HL-60/S4 treated with phorbol 12-myristate 13-acetate at 8.2 ng/mL for 4 days and 3 days (cell line): Measurements from ENCODE around the gene CDH23.

Experiments
- in situ Hi-C: fragments of 300-500 bp; cut with MboI; formaldehyde crosslinking; loops from 2 replicates; pipeline ENCODE4 v1.15.0; 2022; ENCODE audit warnings: low sequenced_read_pairs

CDH23 gene

DNA sequence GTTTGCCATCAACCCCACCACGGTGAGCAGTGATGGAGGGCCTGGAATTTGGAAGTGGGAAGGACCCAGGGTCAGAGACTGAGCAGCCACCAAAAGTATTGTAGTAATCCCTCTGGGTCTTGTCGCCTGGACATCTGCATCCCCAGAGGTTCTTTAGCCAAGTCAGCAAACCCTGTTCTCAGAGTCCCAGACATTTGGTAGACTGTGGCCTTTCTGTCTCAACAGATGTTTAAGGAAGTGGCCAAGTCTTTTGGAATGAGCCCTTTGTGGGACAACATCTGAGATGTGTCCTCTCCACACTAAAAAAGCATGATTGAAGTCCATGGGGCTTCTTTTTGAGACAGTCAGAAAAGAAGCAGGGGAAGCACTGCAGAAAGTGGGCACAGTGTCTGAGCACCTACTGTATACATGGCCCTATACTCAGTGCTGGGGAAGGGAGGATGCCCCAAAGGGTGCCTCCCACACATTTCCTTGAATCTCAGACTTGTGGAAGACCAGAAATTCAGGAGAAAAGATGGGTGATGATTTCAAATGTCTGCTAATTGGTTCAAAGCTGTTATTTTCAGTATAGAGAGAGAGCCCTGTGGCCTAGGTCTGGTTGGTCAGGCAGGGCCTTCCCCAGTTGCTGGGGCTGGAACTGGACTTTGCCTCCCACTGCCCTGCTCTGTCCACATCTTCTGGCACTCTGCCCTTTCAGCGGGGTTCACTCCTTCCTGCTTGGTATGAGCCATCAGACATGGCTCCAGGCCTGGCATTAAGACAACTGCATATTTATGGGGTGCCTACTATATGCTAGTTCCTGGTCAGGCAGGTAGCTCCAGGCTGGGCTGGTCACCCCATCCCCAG is 403.1 kb downstream of the CDH23 start:
- in situ Hi-C loops: no loop called here

DNA sequence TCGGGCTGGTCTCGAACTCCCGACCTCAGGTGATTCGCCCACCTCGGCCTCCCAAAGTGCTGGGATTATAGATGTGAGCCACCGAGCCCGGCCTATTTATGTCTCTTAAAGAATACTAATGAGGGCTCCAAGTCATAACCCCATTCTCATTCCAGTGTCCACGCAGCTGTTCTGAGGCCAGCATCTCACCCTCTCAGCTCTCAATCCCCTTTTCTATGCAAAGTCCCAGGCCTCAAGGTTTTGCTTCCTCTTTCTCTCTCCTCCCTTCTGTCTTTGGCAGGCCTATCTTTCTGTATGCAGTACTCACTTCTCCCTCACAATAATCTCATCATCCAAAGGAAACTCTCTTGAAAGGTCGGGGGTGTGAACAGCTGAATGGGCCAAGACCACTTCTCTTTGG is 404.6 kb downstream of the CDH23 start:
- in situ Hi-C loops: no loop called here

DNA sequence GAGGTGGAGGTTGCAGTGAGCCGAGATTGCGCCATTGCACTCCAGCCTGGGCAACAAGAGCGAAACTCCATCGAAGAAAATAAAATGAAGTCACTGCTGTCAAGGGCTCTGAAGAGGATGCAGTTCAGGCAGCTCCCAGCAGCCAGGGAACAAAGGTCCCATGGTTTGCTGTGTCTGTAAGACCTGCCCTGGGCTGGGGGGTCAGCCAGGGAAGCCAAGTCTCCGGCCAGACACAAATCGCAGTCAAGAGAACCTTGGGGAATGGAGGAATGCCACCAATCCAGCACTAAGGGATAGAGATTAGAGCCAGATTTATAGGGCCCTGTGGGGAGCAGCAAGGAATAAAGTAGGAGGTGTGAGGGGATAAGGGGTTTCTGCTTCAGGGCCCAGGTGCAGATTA is 405.5 kb downstream of the CDH23 start:
- in situ Hi-C loops: no loop called here

DNA sequence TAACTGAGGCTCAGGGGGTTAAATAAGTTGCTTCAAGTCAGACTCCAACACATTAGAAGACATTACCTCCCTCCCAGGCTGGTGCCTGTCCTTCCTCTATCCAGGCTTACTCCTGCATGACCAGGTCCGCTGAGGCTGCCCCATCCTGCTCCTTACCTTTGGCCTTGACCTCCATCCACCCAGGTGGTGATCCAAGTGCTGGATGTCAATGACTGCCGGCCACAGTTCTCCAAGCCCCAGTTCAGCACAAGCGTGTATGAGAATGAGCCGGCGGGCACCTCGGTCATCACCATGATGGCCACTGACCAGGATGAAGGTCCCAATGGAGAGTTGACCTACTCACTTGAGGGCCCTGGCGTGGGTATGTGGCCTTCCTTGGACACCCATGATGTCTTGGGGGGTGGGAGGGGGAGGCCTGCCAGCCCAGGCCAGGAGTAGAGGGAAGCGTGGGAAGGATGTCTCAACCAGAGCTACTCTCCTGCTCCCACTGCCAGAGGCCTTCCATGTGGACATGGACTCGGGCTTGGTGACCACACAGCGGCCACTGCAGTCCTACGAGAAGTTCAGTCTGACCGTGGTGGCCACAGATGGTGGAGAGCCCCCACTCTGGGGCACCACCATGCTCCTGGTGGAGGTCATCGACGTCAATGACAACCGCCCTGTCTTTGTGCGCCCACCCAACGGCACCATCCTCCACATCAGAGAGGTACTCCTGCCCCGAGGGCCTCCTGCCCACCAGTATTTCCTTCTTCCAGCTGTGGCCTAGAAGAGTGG is 406.2 kb downstream of the CDH23 start:
- in situ Hi-C loops: no loop called here

DNA sequence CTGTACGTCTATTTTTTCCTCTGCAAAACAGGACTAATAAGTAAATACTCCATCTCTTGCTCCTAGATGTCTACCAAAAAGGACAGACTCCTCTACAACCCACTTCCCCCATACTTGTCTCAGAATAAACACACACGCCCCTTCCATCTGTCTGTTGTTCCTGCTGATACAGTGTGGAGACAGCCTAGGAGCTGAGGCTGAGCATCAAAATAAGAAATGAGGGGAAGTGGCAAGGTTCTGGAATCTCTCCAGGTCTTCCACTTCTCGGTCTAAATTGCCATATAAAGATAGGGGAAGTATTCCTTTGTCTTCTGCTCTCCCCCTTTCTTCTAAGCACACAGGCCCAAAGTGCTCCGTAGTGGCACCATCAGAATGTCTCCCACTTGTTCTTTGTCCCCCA is 407.4 kb downstream of the CDH23 start:
- in situ Hi-C loops: no loop called here

DNA sequence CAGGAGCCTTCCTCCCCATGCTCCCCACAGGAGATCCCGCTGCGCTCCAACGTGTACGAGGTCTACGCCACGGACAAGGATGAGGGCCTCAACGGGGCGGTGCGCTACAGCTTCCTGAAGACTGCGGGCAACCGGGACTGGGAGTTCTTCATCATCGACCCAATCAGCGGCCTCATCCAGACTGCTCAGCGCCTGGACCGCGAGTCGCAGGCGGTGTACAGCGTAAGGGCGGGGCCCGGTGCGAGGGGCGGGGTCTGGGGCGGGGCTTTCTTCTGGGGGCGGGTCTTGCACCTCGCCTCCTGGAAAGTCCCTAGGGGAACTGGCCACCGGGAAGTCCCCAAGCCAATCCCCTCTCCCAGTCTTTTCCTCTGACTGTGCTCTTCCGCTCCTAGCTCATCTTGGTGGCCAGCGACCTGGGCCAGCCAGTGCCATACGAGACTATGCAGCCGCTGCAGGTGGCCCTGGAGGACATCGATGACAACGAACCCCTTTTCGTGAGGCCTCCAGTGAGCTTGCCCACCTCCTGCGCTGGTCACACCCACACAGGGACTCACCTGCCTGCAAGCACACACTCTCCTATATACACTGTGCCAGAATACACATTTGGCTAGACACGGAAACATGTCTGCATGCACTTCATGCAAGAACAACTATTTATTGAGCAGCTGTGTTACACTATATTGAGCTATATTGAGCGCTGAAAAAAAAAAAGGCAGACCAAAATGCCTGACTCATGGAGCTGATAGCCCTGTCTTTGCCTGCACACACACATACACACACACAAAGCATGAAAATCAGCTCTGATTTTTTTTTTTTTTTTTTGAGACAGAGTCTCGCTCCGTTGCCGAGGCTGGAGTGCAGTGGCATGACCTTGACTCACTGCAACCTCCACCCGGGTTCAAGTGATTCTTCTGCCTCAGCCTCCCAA is 409.3 kb downstream of the CDH23 start:
- in situ Hi-C loops: no loop called here

DNA sequence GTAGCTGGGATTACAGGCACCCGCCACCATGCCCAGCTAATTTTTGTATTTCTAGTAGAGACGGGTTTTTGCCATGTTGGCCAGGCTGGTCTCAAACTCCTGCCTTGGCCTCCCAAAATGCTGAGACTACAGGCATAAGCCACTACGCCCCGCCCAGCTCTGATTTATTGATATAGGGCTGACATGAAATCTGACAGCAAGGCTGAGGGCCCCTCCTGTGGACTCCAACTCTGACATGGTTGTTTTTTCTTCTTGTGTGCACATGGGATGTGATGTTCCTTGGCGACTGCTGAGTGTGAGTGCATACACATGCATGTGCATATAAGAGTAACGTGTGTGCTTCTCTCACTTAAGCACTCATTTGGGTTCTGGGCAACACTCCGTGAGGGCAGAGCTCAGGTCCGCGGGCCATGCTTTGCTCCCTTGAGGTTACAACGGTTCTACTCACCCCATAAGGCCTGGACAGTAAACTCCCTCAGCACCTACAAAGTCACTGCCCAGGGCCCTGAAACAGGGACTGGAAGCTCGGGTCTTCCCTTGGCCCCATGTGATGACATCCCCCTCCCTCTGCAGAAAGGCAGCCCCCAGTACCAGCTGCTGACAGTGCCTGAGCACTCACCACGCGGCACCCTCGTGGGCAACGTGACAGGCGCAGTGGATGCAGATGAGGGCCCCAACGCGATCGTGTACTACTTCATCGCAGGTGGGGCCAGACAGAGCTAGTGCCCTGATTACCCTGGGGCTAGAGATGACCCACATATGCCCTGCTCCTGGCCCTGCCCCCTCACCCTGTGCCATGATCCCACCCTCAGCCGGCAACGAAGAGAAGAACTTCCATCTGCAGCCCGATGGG is 410.2 kb downstream of the CDH23 start:
- in situ Hi-C loops: no loop called here

DNA sequence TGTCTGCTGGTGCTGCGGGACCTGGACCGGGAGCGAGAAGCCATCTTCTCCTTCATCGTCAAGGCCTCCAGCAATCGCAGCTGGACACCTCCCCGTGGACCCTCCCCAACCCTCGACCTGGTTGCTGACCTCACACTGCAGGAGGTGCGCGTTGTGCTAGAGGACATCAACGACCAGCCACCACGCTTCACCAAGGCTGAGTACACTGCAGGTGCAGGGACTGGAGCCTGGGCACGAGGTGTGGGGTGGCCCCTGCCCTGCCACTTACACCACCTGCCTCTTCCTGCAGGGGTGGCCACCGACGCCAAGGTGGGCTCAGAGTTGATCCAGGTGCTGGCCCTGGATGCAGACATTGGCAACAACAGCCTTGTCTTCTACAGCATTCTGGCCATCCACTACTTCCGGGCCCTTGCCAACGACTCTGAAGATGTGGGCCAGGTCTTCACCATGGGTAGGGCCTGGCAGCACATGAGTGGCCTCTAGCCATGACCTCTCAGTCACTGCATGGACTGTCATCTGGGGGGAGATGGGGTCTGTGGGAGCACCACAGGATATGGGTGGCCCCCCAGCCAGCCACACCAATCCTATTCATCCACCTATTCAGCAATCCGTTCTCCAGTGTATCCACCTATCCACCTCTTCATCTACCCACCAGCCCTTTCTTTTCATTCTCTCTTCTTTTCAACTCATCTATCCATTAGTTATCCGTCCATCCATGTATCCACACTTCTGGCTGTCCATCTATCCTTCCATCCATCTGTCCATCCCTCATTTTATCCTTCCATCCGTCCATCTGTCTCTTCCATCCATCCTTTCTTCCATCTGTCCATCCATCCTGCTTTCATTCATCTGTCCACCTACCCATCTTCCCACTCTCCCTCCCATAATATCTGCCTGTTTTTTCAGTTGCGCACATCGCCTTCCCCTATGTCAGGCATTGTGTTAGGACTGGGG is 411.1 kb downstream of the CDH23 start:
- in situ Hi-C loops: no loop called here

DNA sequence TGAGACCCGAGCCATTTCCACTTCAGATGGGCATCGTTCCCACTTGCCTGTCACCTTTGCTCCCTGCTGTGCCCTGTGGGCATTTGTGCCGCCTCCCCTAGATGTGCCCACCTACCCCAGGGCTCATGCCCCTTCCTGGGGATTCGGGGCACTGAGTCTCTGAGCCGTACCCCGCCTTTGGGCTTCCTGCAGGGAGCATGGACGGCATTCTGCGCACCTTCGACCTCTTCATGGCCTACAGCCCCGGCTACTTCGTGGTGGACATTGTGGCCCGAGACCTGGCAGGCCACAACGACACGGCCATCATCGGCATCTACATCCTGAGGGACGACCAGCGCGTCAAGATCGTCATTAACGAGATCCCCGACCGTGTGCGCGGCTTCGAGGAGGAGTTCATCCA is 412.9 kb downstream of the CDH23 start:
- in situ Hi-C loops: no loop called here

DNA sequence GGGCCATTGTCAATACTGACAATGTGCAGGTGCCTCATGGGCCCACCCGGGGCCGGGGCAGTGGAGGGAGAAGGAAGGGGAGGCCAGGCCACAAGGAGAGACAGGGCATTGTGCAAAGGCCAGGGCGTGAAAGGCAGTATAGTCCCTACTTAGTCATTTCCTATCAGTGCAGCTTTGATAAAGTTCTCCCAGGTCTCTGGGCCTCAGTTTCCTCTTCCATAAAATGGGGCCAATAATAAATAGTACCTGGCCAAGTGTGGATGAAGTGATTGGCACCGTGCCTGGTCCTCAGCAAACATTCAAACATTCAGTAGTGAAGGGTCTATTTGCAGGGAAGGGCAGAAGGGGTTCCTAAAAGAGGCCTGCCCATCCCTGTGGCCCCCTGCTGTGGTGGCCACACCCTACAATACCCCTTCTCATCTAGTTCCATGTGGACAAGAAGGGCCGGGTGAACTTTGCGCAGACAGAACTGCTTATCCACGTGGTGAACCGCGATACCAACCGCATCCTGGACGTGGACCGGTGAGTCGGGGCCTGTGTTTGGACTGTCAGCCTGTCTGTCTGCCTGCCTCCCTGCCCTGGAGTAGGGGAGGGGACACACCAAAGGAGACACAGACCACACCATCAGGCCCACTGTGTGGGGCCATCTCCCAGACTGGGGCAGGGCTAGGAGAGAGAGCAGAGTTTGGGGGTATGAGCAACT is 413.5 kb downstream of the CDH23 start:
- in situ Hi-C loops: no loop called here

DNA sequence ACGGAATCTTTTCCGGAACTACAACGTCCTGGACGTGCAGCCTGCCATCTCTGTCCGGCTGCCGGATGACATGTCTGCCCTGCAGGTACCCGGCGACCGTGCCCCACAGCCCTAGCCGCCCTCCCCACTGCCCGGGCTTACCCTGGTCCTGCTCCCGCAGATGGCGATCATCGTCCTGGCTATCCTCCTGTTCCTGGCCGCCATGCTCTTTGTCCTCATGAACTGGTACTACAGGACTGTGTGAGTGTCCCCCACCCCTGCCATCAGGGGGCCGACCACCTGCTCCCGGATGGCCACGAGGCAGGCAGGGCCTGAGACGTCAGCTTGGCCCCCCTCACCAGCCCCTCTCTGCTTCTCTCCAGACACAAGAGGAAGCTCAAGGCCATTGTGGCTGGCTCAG is 414.6 kb downstream of the CDH23 start:
- in situ Hi-C loops: no loop called here

DNA sequence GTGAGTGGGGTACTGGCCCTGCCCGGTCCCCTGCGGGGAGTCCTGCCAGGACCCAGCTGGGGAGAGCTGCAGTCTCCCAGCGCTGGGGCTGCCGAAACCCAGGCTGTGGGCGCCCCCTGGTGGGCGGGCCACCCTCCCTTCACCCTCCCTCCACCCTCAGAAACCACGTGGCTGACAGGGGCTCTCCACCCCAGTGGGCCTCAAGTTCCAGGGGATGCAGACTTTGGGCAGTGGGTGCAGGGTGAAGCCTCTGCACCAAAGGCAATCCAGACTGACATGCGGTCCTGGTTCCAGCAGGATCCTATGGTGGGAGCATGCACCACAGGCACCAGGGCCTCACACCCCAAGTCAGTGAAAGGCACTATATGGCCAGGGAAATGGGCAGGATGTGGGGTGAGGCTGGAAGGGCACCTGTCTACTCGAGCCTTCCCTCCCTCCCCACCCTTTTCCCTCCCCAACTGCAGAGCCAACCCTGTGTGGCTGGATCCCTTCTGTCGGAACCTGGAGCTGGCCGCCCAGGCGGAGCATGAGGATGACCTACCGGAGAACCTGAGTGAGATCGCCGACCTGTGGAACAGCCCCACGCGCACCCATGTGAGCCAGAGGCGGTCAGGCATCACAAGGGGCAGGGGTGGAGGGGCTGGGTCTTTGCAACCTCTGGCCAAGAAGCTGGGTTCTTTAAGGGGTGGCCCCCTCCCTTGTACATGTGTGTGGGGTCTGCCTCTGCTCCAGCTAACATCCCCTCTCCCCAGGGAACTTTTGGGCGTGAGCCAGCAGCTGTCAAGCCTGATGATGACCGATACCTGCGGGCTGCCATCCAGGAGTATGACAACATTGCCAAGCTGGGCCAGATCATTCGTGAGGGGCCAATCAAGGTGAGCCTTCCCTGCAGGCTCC is 415.5 kb downstream of the CDH23 start:
- in situ Hi-C loops: no loop called here

DNA sequence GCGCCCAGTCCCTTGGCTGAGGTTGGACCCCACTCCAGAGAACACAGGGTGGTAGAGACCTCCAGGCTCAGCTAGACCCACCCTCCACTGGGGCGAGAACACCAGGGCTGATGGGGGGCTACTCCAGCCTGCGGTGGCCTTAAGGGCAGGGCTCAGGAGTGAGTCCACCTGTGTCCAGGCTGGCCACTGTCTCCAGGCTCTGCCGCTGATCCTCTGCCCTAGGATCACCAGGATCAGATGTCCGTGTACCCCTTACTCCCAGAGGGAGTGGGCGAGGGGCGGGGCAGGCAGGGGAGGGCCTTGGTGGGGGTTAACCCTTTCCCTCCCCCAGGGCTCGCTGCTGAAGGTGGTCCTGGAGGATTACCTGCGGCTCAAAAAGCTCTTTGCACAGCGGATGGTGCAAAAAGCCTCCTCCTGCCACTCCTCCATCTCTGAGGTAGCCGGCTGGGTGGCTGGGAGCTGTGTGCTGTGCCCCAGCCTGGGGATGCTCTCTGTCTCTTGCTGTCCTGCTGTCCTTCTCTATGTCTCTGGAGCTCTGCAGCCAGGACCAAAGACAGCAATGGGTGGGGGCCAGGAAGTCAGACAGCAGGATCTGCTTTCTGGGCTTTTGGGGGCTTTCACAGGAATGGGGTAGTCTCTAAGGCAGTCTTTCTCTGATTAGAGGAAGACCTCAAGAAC is 416.3 kb downstream of the CDH23 start:
- in situ Hi-C loops: no loop called here

DNA sequence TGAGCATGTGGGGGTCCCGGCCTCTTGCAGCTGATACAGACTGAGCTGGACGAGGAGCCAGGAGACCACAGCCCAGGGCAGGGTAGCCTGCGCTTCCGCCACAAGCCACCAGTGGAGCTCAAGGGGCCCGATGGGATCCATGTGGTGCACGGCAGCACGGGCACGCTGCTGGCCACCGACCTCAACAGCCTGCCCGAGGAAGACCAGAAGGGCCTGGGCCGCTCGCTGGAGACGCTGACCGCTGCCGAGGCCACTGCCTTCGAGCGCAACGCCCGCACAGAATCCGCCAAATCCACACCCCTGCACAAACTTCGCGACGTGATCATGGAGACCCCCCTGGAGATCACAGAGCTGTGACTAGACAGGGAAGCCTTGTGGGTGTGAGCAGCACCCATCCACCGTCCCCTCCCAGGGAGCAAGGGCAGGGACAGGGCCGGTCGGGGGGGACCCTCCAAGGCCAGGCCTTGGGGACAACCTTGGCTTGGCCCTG is 418.2 kb downstream of the CDH23 start:
- in situ Hi-C loops: no loop called here

DNA sequence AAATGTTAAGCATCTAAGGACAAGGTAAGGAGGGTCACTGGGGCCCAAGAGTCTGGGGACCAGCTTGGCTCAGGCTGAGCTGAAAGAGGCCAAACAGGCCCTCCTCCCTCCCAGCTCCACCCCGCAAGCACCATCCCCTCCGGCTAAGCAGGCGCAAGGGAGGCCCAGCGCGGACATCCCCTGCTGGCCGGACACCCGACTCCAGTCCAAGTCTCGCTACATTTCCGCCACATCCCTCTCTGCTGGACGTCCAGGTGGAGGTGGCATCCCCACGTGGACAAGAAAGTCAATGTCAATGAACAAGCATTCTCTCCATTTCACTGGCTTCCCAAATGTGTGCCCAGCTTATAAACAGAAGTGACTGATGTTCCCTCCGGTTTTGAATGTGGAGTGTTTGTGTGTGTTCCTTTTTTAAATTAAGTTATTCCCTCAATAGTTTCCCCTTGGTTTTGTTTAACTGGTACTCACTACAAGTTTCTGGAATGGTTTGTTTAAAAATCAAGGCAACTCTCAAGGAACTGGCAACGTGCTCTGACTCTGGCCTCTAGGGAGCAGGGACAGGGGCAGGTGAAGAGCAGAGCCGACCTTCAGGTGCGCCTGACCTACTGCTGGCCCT is 418.9 kb downstream of the CDH23 start:
- in situ Hi-C loops: no loop called here

DNA sequence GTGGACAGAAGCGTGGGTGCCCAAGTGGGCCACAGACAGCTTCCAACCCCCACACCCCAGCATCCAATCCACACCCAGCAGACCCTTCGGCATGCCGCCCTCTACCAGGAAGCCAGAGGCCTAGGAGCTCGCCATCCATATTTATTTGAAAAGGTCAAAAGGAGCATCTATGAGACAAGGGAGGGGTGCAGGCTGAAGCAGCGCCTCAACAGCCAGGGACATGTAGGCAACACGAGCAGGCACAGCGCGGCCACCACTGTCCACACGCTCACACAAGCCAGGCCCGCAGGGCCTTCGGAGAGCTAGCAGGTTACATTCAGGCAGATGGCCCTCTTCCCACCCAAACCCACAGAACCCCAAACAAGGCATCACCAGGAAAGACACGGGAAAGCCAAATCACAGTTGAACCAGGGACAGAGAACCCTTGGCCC is 419.7 kb downstream of the CDH23 start:
- in situ Hi-C loops: no loop called here
